Measurements from ENCODE around the gene SMIM23.

DNA sequence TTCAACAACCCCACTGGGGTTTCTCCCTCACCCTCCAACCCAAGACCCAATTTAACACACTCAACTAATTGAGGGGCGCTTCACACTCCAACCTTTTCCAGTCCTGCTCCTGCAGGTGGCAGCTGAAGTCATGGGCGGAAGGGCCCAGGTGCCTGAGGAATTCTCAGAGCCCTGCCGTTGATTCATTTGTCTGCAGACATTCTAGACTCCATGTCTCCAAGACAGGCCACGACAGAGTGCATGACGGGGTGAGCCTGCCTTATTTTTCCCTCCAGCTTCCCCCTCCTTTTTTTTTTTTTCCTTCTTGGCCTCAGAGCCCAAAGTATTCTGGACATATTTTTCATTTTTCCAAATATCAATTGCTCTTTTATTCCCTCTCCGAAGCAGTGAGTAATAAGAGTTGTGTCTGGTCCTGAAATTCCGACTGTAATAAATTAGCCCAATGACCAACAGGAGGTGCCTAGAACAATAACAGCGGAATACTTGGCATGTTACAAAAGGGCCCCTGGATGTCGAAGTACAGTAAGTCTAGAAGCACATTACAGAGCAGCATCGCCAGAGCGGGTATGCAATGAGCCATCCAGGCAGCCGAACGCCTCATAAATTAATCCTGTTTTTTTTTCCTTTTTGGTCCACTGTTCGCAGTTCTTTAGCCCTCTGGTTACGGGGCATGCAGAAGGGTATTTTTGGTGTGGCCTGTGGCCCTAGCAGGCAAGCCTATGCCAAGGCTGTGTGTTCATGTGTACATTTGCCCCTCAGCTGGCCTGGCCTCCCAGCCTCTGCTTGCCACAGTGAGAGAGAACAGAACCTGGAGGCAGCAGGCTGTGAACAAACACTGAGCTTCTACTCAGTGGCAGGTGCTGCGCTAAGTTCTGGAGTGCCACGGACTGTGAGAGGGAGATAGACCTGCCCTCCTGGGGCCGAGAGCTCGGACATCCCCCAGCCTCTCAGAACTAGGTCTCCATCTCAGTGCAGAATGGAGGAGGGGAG is 8.6 kb upstream of the SMIM23 start:
- TF ChIP-seq POLR2AphosphoS5 (IDR thresholded peaks at IDR 0.05) (no peak), POLR2A (IDR thresholded peaks at IDR 0.05) (no peak), EP300 (IDR thresholded peaks at IDR 0.05) (no peak)
- TF ChIP-seq, protein P1, sequence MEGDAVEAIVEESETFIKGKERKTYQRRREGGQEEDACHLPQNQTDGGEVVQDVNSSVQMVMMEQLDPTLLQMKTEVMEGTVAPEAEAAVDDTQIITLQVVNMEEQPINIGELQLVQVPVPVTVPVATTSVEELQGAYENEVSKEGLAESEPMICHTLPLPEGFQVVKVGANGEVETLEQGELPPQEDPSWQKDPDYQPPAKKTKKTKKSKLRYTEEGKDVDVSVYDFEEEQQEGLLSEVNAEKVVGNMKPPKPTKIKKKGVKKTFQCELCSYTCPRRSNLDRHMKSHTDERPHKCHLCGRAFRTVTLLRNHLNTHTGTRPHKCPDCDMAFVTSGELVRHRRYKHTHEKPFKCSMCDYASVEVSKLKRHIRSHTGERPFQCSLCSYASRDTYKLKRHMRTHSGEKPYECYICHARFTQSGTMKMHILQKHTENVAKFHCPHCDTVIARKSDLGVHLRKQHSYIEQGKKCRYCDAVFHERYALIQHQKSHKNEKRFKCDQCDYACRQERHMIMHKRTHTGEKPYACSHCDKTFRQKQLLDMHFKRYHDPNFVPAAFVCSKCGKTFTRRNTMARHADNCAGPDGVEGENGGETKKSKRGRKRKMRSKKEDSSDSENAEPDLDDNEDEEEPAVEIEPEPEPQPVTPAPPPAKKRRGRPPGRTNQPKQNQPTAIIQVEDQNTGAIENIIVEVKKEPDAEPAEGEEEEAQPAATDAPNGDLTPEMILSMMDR (IDR thresholded peaks at IDR 0.05), result no peak

All from suprapubic skin (tissue), 4 donors.